Ovary (tissue), 3 donors: Measurements from ENCODE around the gene SMIM10L1.

Source experiments
- CTCF ChIP-seq, 3 donors: fragments of 450-650 bp in 2 of 3; fragments of 200-600 bp in 1 of 3; IDR thresholded peaks; one replicate each; pipeline versions ENCODE4 v1.5.1 to v1.8.0; 2016 to 2022; ENCODE audit warnings: antibody characterized with exemption in 3 of 3, mild to moderate bottlenecking in 1 of 3
- POLR2A ChIP-seq: fragments of 450-650 bp; IDR thresholded peaks from one replicate; pipeline ENCODE4 v1.6.1; 2017; ENCODE audit warnings: antibody characterized with exemption, mild to moderate bottlenecking, moderate library complexity
- donor health status: DM: no; HTN: no; CAD: no.

GRCh38 chr12:11178250-11178649, 7.3 kb downstream of the SMIM10L1 start:
- TF ChIP-seq CTCF (IDR thresholded peaks at IDR 0.05) (no peak), POLR2A (no peak)
